Activated CD4-positive, alpha-beta T cell treated with anti-CD3 and anti-CD28 coated beads, Interleukin-2, amount 10 ng/mL, durations not matched to agents 7 days and 5 days (primary cell): ENCODE results near the gene ADPRH. TPM values are rescaled to one million over a fixed set of nuclear protein-coding genes. Genes with fewer than 3 reads are reported as not detected.
"Not testable (repeated sequence)": the region's sequence is repeated elsewhere in the genome, so short reads cannot be mapped to it uniquely, and the experiment has no call there.

Experiments used
- CTCF ChIA-PET: fragments of 350-600 bp; sonication (Branson Sonifier 250); formaldehyde crosslinking; loops from one replicate; lab custom pipeline; 2021; ENCODE audit warnings: antibody characterized with exemption; lab: Charles Lee
- POLR2A ChIA-PET: fragments of 350-600 bp; sonication (Branson Sonifier 250); formaldehyde crosslinking; loops from one replicate; lab custom pipeline; 2021; ENCODE audit warnings: antibody characterized with exemption; lab: Charles Lee
- DNase-seq: peaks from one replicate; pipeline ENCODE4 v3.0.0-alpha.2; 2020
- H3K27ac Mint-ChIP-seq: one replicate; pipeline ENCODE4 v1.8.0; 2021; ENCODE audit warnings: mild to moderate bottlenecking, moderate library complexity, mixed read lengths
- H3K27me3 Mint-ChIP-seq: one replicate; pipeline ENCODE4 v1.8.0; 2021; ENCODE audit warnings: mixed read lengths
- H3K36me3 Mint-ChIP-seq: one replicate; pipeline ENCODE4 v1.8.0; 2021; ENCODE audit warnings: low read depth, mixed read lengths
- H3K4me1 Mint-ChIP-seq: one replicate; pipeline ENCODE4 v1.8.0; 2021; ENCODE audit warnings: mixed read lengths
- H3K4me3 Mint-ChIP-seq: one replicate; pipeline ENCODE4 v1.8.0; 2021; ENCODE audit warnings: mild to moderate bottlenecking, moderate library complexity, mixed read lengths
- H3K9me3 Mint-ChIP-seq: one replicate; pipeline ENCODE4 v1.8.0; 2021; ENCODE audit warnings: mixed read lengths
- total RNA-seq, 2 experiments: library from RNA; stranded (reverse); gene quantifications; one replicate each; pipeline ENCODE4 v1.2.3, GENCODE V29; 2021

The ADPRH gene
- total RNA-seq, 2 experiments from 2014 or later: 1.4 to 1.8 TPM

DNA sequence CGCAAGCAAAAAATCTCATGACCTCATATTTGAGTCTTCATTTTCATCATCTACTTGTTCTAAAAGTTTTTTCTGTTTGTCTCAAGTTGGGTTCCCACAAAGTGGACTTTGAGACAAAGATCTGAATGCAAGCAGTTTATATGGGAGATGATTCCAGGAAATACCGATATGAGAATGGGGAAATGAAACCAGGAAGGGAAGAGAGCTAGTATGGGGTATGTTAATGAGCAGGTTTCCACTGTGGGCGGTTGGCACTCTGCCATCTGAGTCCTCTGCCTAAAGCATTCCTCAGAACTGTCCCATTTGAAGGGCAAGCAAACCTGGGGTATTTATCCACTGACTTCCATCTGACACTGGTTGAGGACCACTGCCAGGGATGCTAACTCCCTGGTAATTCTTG lies 8.8 kb downstream of the ADPRH start:
- DNase-seq: no peak
- peaks cover 4% of the 10 kb centered on the region for H3K27me3 Mint-ChIP-seq
- peaks cover 6% of the 10 kb centered on the region for H3K4me1 Mint-ChIP-seq
- peaks cover 13% of the 10 kb centered on the region for H3K9me3 Mint-ChIP-seq
- ChIA-PET CTCF (interaction anchor here (1.0 to 1.6 kb wide), 3 partner anchors 8 to 18 kb away, joined by 4 to 5 read pairs (median 4); no protein-coding TSS in a partner anchor), POLR2A (no interaction called here)
- peaks cover 5% of the 10 kb centered on the region for H3K36me3 Mint-ChIP-seq
- no peak overlapping the region for H3K27ac Mint-ChIP-seq
- H3K4me3 Mint-ChIP-seq: no peak overlapping the region

DNA sequence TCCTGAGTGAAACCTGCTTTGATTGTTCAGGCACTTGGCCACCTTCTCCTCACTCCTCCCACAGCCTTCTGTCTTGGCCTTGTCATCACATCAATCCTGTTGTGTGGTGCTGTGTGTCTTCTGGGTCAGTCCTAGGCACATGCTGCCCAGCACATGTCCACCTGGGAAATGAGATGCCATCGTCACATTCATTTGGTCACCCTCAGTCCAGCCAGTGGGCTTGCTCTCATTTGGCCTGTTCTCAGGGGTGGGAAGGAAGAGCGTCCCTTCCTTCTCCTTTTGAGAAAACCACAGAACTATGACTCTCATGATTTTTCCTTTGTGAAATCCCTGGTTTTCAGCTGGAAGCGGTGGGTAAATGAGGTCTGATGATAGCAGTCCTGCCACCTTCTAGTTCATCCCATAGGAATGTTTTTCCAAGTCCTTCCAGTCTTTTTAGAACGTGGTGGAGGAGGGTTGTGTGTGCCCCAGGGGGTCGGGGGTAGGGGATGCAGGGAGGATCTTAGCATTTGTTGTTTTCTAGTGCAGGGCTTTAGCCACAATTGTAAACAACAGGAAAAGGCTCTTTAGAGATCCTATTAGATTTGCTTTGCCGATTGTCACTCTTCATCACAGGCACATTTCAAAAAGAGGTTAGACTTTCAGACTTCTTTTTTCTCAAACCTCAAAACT lies 9.9 kb downstream of the ADPRH start:
- peaks cover 7% of the 10 kb centered on the region for H3K27me3 Mint-ChIP-seq
- H3K27ac Mint-ChIP-seq: no peak overlapping the region
- peaks cover 5% of the 10 kb centered on the region for H3K36me3 Mint-ChIP-seq
- no peak overlapping the region for H3K4me3 Mint-ChIP-seq
- peaks cover 6% of the 10 kb centered on the region for H3K4me1 Mint-ChIP-seq
- ChIA-PET POLR2A (no interaction called here), CTCF (interaction anchor here (1.0 to 4.0 kb wide), 2 partner anchors 11 to 40 kb away, joined by 3 to 17 read pairs; no protein-coding TSS in a partner anchor)
- H3K9me3 Mint-ChIP-seq: peaks cover 13% of the 10 kb centered on the region
- no peak for DNase-seq

DNA sequence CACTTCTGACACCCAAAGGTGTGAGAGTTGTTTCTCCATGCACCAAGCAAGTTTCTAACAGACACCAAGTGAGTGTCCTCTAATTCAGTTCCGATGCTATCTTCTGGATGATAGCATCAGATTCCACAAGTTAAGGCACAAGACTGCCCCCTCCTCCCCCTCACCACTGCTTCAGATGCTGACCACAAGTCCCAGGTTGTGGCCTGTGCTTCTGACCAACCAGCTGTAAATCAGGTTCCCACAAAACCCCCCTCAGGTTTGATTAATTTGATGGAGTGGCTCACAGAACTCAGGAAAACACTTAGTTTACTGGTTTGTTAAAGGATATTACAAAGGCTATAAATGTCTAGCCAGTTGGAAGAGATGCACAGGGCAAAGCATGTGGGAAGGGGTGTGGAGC lies 11.4 kb downstream of the ADPRH start:
- DNase-seq: no peak
- Mint-ChIP-seq H3K27ac (no peak overlapping the region), H3K4me3 (no peak overlapping the region), H3K4me1 (peaks cover 7% of the 10 kb centered on the region), H3K27me3 (peaks cover 7% of the 10 kb centered on the region), H3K36me3 (peaks cover 5% of the 10 kb centered on the region), H3K9me3 (peaks cover 13% of the 10 kb centered on the region)
- ChIA-PET POLR2A (no interaction called here), CTCF (interaction anchor here (1.4 to 4.0 kb wide), 2 partner anchors 10 to 21 kb away, joined by 4 to 17 read pairs; no protein-coding TSS in a partner anchor)

DNA sequence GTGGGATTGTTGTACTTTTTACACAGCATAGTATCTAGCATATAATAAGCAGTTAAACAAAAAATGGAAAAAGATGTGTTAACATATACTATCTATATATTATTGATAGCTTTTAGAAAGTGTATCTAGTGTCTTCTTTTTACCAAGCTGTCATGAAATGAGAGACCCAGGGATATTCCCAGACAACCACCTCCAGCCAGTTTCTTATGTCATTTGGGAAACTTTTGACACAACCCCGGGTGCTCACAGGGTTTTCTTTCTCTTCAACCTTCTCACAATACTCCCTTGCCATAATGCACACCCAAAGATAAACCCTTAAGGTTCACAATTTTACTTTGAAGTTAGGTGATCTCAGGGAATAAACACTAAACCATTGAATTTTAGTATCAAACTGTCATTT lies 13.6 kb downstream of the ADPRH start:
- ChIA-PET POLR2A (no interaction called here), CTCF (no interaction called here)
- H3K4me3 Mint-ChIP-seq: no peak overlapping the region
- peaks cover 7% of the 10 kb centered on the region for H3K27me3 Mint-ChIP-seq
- no peak for DNase-seq
- H3K4me1 Mint-ChIP-seq: peaks cover 14% of the 10 kb centered on the region
- no peak overlapping the region for H3K27ac Mint-ChIP-seq
- peaks cover 13% of the 10 kb centered on the region for H3K9me3 Mint-ChIP-seq
- H3K36me3 Mint-ChIP-seq: peaks cover 5% of the 10 kb centered on the region

DNA sequence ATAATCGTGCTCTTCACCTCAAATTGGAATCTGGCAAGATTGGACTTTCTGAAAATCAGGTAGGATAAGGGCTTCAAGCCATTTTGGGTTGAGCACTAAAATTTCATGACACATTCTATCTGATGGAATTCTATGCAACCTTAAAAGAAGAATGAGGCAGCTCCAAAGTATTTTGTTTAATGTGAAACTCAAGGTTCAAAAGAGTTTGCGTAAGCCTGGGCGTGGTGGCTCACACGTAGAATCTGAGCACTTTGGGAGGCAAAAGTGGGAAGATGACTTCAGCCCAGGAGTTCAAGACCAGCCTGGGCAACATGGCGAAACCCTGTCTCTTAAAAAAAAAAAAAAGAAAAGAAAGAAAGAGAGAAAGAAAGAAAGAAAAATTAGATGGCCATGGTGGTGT lies 14.8 kb downstream of the ADPRH start:
- ChIA-PET POLR2A (no interaction called here), CTCF (no interaction called here)
- DNase-seq: no peak
- Mint-ChIP-seq H3K36me3 (no peaks in the 10 kb centered on the region), H3K4me1 (peaks cover 9% of the 10 kb centered on the region), H3K27me3 (peaks cover 7% of the 10 kb centered on the region), H3K27ac (no peak overlapping the region), H3K9me3 (peaks cover 7% of the 10 kb centered on the region), H3K4me3 (no peak overlapping the region)

DNA sequence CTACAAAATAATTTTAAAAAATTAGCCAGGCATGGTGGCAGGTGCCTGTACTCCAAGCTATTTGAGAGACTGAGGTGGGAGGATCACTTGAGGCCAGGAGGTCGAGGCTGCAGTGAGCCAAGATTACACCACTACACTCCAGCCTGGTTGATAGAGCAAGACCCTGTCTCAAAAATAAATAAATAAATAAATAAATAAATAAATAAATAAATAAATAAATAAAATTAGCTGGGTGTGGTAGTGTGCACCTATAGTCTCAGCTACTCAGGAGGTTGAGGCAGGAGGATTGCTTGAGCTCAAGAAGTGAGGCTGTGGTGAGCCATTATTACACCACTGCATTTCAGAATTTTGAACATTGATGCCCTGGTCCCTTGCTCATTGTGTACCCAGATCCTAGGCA lies 15.6 kb downstream of the ADPRH start:
- H3K36me3 Mint-ChIP-seq, CTCF ChIA-PET, DNase-seq, H3K4me1 Mint-ChIP-seq, POLR2A ChIA-PET, H3K27ac Mint-ChIP-seq, H3K27me3 Mint-ChIP-seq, H3K4me3 Mint-ChIP-seq, H3K9me3 Mint-ChIP-seq: not testable (repeated sequence)

DNA sequence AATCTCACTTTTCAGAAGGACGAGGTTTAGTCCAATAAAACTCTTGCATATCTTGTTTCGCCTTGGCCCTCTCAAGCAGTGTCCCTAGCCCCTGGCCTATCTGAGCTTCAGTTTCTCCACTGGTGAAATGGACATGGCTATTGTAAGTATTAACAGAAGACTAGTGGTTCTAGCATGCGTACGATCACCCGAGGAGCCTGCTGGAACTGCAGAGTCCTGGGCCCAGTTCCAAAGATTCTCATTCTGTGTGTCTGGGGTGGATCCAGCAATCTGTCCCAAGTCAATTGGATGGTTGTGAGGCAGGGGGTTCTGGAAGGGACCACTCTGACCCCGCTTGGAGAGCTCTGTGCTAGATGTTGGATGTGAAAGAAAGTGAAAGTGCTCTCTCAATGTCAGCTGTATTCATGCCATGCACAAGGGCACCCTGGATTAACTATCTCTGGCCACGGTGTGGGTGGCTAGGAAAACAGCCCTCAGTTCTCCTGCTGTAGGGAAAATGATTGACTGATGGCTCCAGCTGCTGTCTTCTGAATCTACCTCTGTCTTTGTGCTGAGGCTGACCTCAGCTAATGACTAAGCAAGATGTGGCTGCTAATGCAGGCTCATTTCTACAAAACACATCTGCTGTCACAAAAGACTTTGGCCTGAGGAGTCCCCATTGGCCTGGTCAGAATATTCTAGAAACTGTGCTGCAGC lies 16.5 kb downstream of the ADPRH start:
- Mint-ChIP-seq H3K27me3 (peaks cover 5% of the 10 kb centered on the region), H3K4me3 (no peak overlapping the region), H3K9me3 (no peaks in the 10 kb centered on the region), H3K36me3 (no peaks in the 10 kb centered on the region), H3K27ac (no peak overlapping the region), H3K4me1 (peaks cover 15% of the 10 kb centered on the region)
- DNase-seq: no peak
- CTCF ChIA-PET: interaction anchor here (1.0 to 1.4 kb wide), 3 partner anchors 8 to 46 kb away, joined by 4 to 5 read pairs (median 5); no protein-coding TSS in a partner anchor
- POLR2A ChIA-PET: no interaction called here

DNA sequence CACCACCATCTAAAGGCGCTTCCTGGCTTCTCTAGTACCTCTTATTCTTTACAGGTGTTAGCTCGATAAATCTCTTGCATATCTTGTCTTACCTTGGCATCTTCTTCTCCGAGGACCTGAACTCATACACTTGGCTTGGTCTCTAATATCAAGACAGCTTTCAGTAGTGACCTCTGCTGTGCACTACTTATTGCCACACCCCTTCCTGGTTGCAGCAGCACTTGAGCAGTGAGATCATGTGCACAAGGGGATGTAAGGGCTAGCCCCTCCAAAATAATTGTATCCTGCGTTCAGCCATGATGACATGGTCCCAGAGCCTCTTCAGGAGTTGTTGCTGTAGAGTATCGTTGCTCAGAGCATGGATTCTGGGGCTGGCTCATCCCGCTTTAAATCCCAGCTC lies 17.1 kb downstream of the ADPRH start:
- H3K36me3 Mint-ChIP-seq: no peaks in the 10 kb centered on the region
- peaks cover 19% of the 10 kb centered on the region for H3K4me1 Mint-ChIP-seq
- DNase-seq: no peak
- ChIA-PET POLR2A (no interaction called here), CTCF (interaction anchor here (1.0 to 1.4 kb wide), 3 partner anchors 9 to 45 kb away, joined by 4 to 5 read pairs (median 5); no protein-coding TSS in a partner anchor)
- peaks cover 5% of the 10 kb centered on the region for H3K27me3 Mint-ChIP-seq
- no peak overlapping the region for H3K27ac Mint-ChIP-seq
- no peaks in the 10 kb centered on the region for H3K9me3 Mint-ChIP-seq
- H3K4me3 Mint-ChIP-seq: no peak overlapping the region

DNA sequence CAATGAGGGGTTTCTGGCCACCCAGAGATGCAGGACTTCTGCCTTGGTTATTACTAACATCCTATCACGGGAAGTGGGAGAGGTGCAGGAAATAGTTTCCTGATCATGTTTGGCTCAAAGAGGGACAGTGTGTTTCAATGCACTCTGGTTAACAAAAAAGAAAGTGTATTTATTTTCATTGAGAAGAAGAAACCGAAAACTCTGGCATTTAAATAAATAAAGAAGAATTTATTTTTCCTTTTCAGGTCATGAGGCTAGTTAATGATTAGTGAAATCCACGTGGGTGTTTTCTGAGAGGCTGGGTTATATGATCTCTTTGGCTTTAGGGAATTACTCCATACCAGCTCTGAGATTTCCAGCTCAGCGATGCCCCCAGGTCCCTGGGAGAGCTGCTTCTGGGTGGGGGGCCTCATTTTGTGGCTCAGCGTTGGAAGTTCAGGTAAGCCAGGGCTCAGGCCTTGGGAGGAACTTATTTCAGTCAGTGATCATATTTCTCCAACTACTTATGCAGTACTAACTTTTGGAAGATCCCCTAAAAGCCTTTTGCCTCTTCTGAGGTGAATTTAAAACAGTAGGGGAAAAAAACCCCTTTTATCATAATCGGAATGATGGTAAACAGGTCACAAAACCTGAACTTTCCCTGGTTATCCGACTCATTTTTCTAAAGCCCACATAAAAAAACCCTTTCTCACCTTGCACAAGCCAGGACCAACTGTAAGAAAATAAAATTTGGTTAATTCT lies 18.4 kb downstream of the ADPRH start, which contains the start of gene PLA1A:
Gene PLA1A (plus strand): TSS at position 338 of the 741 bp plus-strand sequence. CDS start 29 bp downstream, at position 367.
- DNase-seq: no peak
- Mint-ChIP-seq H3K27ac (no peak within 1 kb of the TSS), H3K4me1 (peaks cover 19% of the 10 kb centered on the region), H3K9me3 (no peaks in the 10 kb centered on the region), H3K36me3 (no peaks in the 10 kb centered on the region), H3K27me3 (peaks cover 5% of the 10 kb centered on the region), H3K4me3 (no peak within 1 kb of the TSS)
- CTCF ChIA-PET: no interaction called here
- POLR2A ChIA-PET: no interaction called here

DNA sequence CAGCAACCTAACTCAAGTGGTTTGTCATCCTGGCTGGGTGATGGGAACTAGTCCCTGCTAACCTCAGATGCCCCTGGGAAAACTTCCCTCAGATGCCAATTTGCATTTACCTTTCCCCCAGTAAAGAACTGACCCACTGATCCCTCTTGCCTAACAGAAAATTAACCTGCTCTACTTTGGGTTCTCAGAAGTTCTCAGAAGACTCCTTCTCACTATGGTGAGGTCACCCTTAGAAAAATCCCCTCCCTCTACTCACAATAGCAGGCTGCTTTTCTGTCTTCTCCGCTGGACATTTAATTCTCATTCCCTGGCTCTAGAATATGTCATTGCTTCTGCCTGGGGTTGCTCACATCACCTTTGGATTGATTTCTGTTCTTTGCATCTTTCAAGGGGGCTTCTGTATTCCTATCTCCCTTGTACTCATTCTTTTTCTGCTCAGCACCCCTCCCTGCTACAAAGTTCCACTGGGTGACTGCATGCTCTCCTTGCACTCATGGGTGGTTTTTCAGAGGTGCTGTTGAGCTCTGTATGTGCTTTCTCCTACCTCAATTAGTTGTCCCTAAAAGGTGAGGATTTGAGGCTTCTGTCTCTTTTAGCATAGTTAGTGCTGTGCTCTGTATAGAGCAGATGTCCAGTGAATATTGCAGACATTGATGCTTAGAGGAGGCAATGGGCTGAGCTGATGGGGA lies 19.3 kb downstream of the ADPRH start:
- ChIA-PET CTCF (interaction anchor here (2.7 to 3.7 kb wide), 4 partner anchors 8 to 39 kb away, joined by 8 to 26 read pairs (median 13); partner anchors contain the start of gene CD80), POLR2A (no interaction called here)
- Mint-ChIP-seq H3K27me3 (peaks cover 4% of the 10 kb centered on the region), H3K9me3 (no peaks in the 10 kb centered on the region), H3K36me3 (no peaks in the 10 kb centered on the region), H3K27ac (no peak overlapping the region), H3K4me3 (no peak overlapping the region), H3K4me1 (peaks cover 19% of the 10 kb centered on the region)
- no peak for DNase-seq

DNA sequence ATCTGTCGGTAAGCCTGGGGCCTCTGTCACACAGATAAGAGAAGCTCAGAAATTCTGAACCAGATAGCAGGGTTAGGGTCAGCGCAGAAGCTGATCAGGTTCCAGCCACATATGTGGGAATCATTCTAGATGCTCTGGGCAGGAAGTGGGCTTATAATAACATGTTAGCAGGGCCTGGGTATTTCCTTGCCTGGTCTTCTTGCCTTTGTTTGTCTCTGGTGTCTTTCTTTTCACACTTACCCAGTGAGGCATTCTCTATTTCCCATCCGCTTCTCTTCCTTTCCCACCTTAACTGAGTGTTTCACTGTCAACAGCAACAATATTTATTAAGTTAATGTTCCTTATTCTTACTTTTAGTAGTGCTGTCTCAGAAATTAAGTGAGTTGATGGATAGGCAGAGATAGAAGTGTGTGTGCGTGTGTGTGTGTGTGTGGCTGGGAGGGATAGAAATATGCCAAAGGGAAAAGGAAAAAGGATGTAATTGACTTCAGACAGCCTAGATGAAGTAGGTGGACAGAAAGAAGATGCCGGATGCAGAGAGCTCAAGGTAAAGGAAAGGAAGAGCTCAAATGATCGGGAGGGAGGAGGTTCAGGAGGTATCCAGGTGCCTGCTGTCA lies 20.4 kb downstream of the ADPRH start:
- H3K4me3 Mint-ChIP-seq: no peak overlapping the region
- peak overlapping the region; percentile 27 for H3K27ac Mint-ChIP-seq
- no peaks in the 10 kb centered on the region for H3K9me3 Mint-ChIP-seq
- ChIA-PET CTCF (interaction anchor here (0.8 to 3.7 kb wide), 11 partner anchors 9 to 81 kb away, joined by 3 to 26 read pairs (median 7); partner anchors contain the start of gene CD80), POLR2A (no interaction called here)
- H3K36me3 Mint-ChIP-seq: no peaks in the 10 kb centered on the region
- H3K27me3 Mint-ChIP-seq: peaks cover 3% of the 10 kb centered on the region
- peaks cover 19% of the 10 kb centered on the region for H3K4me1 Mint-ChIP-seq
- no peak for DNase-seq

DNA sequence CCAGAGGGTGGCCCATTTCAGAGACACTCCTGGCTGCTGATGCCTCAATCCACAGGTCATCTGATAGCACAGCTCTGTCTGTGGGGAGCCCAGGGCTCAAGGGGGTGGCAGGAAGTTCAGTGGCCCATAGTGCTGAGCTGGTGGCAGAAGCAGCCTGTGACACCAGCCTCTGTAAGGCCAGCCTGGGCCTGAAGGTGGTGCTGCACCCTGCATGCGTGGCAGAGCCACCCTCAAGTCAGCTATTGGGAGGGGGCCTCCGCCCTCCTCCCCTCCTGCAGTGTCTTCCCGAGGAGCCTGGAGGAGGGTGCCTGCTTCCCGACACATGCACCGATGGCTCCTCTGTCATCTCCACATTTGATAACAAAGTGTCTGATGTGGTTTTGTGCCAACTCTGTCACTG lies 21.4 kb downstream of the ADPRH start:
- DNase-seq: no peak
- Mint-ChIP-seq H3K9me3 (no peaks in the 10 kb centered on the region), H3K27ac (no peak overlapping the region), H3K27me3 (peaks cover 3% of the 10 kb centered on the region), H3K4me1 (peaks cover 18% of the 10 kb centered on the region), H3K36me3 (no peaks in the 10 kb centered on the region), H3K4me3 (no peak overlapping the region)
- POLR2A ChIA-PET: no interaction called here
- CTCF ChIA-PET: interaction anchor here (1.0 to 5.1 kb wide), 12 partner anchors 8 to 80 kb away, joined by 3 to 26 read pairs (median 8); partner anchors contain the start of genes ADPRH and CD80
